Left lung (tissue), 10 donors: ENCODE results near the gene GRPEL2. TPM values are rescaled to one million over a fixed set of nuclear protein-coding genes. Genes with fewer than 3 reads are reported as not detected.

Experiments used
- ATAC-seq: fragments of 200-7000 bp; cut with Tn5 transposase; one replicate; pipeline ENCODE4 v1.9.1; 2020; ENCODE audit warnings: moderate library complexity
- DNase-seq, 4 donors: peaks; one replicate each; pipeline ENCODE4 v3.0.0-alpha.2; 2013 to 2020
- H3K27ac ChIP-seq, 2 donors: fragments of 200-600 bp; sonication (generic) in 1 of 2; one replicate each; pipeline versions ENCODE4 v1.5.0 to v1.8.0; 2020 to 2021
- H3K27me3 ChIP-seq, 2 donors: fragments of 200-600 bp; sonication (generic) in 1 of 2; one replicate each; pipeline versions ENCODE4 v1.5.0 to v1.8.0; 2020 to 2021
- H3K36me3 ChIP-seq, 2 donors: fragments of 200-600 bp; sonication (generic) in 1 of 2; one replicate each; pipeline versions ENCODE4 v1.5.0 to v1.8.0; 2020 to 2021
- H3K4me1 ChIP-seq, 2 donors: fragments of 200-600 bp; one replicate each; pipeline ENCODE4 v1.8.0; 2021
- H3K4me3 ChIP-seq, 2 donors: fragments of 200-600 bp; sonication (generic) in 1 of 2; one replicate each; pipeline versions ENCODE4 v1.5.0 to v1.8.0; 2020 to 2021; ENCODE audit warnings: mild to moderate bottlenecking in 1 of 2
- H3K9me3 ChIP-seq, 2 donors: fragments of 200-600 bp; sonication (generic) in 1 of 2; one replicate each; pipeline versions ENCODE4 v1.5.0 to v1.8.0; 2020 to 2021
- intact Hi-C, 2 donors: fragments of 100-400 bp; cut with DNase I; formaldehyde crosslinking; loops; one replicate each; pipeline versions ENCODE4 v1.11.2 to v1.14.2; 2022
- polyA plus RNA-seq, 6 donors: library from polyadenylated mRNA; unstranded; fragments of 120-200 nt; gene quantifications; one replicate each; pipeline ENCODE4 v1.2.1, GENCODE V29; 2013; ENCODE audit not compliant: insufficient read length in 6 of 6
- total RNA-seq, 2 donors: library from RNA; stranded (reverse); fragmentation: NEBNext Ultra II Directional; extraction: Animal tissue kit (Norgen Biotek cat#: 25700); gene quantifications; one replicate each; pipeline ENCODE4 v1.2.1, GENCODE V29; 2021
- TF ChIP-seq, protein P1 (sequence below), 2 donors: fragments of 200-600 bp; sonication (generic) in 1 of 2; IDR thresholded peaks; one replicate each; pipeline versions ENCODE4 v1.5.0 to v1.8.0; 2021; ENCODE audit warnings: antibody characterized with exemption in 2 of 2
- donor health status: DM: no; HTN: yes; CAD: no.
- donor health status: DM: no; HTN: no; CAD: no.

GRPEL2 gene
- total and polyA plus RNA-seq, 8 donors, result 12.3 to 25.1 (median 24.2) TPM

DNA sequence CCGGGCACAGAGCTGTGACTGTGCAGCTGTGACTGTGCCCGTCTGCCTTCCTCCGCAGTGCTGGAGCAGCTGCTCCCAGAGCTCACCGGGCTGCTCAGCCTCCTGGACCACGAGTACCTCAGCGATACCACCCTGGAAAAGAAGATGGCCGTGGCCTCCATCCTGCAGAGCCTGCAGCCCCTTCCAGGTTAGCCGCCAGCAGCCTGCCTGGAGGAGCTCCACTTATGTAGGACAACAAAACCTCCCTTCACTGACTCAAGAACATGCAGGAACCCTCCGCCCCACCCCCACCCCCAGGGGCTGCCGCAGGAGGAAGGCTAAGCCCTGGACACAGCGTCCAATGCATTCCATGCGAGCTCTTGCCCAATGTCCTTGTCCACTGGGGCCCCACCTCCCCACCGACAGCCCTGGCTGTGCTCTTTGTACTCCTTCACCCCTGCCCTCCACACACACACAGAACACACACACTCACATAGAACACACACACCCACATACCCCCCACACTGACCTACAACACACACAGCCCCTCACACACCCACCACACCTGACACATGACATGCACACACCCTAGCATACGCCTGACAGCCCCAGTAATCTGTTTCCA, 45.7 kb upstream of the GRPEL2 start:
- TF ChIP-seq, protein P1, sequence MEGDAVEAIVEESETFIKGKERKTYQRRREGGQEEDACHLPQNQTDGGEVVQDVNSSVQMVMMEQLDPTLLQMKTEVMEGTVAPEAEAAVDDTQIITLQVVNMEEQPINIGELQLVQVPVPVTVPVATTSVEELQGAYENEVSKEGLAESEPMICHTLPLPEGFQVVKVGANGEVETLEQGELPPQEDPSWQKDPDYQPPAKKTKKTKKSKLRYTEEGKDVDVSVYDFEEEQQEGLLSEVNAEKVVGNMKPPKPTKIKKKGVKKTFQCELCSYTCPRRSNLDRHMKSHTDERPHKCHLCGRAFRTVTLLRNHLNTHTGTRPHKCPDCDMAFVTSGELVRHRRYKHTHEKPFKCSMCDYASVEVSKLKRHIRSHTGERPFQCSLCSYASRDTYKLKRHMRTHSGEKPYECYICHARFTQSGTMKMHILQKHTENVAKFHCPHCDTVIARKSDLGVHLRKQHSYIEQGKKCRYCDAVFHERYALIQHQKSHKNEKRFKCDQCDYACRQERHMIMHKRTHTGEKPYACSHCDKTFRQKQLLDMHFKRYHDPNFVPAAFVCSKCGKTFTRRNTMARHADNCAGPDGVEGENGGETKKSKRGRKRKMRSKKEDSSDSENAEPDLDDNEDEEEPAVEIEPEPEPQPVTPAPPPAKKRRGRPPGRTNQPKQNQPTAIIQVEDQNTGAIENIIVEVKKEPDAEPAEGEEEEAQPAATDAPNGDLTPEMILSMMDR (IDR thresholded peaks at IDR 0.05), result no peak
- DNase-seq (no peak), ATAC-seq (peak; percentile 14)
- H3K36me3 ChIP-seq, result no peaks in the 10 kb centered on the region
- no peaks in the 10 kb centered on the region for H3K9me3 ChIP-seq
- peak overlapping the region; percentile 39 to 73 for H3K27ac ChIP-seq
- H3K27me3 ChIP-seq, result peaks cover 0 to 8% of the 10 kb centered on the region in 2 donors
- peaks cover 0 to 14% of the 10 kb centered on the region in 2 donors for H3K4me1 ChIP-seq
- no peak overlapping the region for H3K4me3 ChIP-seq
- intact Hi-C loops, result no loop called here

GRCh38 chr5:149300441-149300840, 44.9 kb upstream of the GRPEL2 start:
- TF ChIP-seq, protein P1 (IDR thresholded peaks at IDR 0.05), result no peak
- ATAC-seq (no peak), DNase-seq (no peak)
- peaks cover 0 to 8% of the 10 kb centered on the region in 2 donors for H3K27me3 ChIP-seq
- no peaks in the 10 kb centered on the region for H3K36me3 ChIP-seq
- H3K4me1 ChIP-seq, result peaks cover 0 to 12% of the 10 kb centered on the region in 2 donors
- H3K4me3 ChIP-seq, result no peak overlapping the region
- intact Hi-C loops, result no loop called here
- H3K27ac ChIP-seq, result peak overlapping the region in 1 of 2 donors; percentile 50
- no peaks in the 10 kb centered on the region for H3K9me3 ChIP-seq

DNA sequence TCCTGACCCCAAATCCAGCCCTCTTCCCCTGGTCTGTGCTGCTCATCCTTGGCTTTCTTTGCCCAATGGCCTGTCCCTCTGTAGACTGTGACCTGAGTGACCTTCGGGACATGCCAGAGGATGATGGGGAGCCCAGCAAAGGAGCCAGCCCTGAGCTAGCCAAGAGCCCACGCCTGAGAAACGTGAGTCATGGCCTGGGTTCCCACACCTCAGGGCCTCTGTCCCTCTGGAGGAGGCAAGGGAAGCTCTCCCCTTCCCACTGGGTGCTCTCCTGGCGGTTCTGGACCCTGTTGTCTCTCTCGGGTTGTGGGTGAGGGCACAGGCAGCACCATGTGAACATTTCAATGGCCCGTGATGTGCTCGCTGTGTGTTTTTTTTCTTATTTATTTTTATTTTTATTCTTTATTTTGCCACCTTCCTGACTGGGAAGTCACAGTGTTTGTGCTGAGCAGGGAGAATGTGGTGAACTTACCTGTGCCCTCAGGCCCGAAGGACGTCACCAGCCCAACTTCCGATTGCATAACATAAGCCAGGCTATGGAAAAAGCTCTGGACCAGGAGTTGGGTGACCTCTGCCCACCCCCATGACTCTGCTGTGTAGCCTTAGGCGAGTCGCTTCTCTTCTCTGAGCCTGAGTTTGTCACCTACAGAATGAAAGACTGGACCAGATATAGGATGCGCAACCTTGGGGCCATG, 44.1 kb upstream of the GRPEL2 start:
- H3K4me3 ChIP-seq, result no peak overlapping the region
- intact Hi-C loops, result no loop called here

DNA sequence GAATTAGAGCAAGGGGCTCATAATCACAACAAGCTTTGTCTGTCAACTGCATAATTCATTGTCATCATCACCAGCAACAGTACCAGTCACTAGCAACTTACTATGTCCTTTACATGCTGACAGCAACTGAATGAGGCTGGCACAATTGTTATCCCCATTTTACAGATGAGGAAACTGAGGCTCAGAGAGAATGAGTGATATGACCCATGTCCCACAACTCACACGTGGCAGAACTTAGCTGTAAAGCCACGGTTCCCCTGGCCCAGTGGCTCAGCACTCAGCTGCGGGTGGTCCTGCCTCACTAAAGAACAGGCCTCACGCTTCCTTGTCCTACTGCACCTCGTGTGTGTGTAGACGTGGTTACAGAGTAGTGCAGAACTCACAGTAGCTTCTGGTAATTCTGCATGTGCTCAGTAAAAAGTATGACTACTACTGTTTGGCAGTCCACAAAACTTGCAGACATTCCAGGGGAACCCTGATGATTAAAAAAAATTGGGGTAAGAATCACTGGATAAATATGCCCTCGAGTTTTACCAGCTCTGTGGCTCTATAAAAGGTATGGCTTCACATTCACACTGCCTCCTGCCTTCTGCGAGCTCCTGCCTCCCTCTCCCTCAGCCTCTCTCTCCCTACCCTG, 43.4 kb upstream of the GRPEL2 start:
- no peak overlapping the region for H3K27ac ChIP-seq
- no peak overlapping the region for H3K4me3 ChIP-seq
- peaks cover 0 to 8% of the 10 kb centered on the region in 2 donors for H3K27me3 ChIP-seq
- peaks cover 0 to 12% of the 10 kb centered on the region in 2 donors for H3K4me1 ChIP-seq
- no peaks in the 10 kb centered on the region for H3K9me3 ChIP-seq
- no peaks in the 10 kb centered on the region for H3K36me3 ChIP-seq
- ATAC-seq (no peak), DNase-seq (no peak)
- TF ChIP-seq, protein P1 (IDR thresholded peaks at IDR 0.05), result no peak
- intact Hi-C loops, result no loop called here

More for the DNA sequence above, 44.1 kb upstream of the GRPEL2 start:
- Histone ChIP-seq H3K4me1 (peaks cover 0 to 12% of the 10 kb centered on the region in 2 donors), H3K27ac (peak overlapping the region in 1 of 2 donors; percentile 50), H3K9me3 (no peaks in the 10 kb centered on the region), H3K27me3 (peaks cover 0 to 8% of the 10 kb centered on the region in 2 donors), H3K36me3 (no peaks in the 10 kb centered on the region)
- TF ChIP-seq, protein P1 (IDR thresholded peaks at IDR 0.05), result no peak
- DNase-seq (no peak), ATAC-seq (no peak)

DNA sequence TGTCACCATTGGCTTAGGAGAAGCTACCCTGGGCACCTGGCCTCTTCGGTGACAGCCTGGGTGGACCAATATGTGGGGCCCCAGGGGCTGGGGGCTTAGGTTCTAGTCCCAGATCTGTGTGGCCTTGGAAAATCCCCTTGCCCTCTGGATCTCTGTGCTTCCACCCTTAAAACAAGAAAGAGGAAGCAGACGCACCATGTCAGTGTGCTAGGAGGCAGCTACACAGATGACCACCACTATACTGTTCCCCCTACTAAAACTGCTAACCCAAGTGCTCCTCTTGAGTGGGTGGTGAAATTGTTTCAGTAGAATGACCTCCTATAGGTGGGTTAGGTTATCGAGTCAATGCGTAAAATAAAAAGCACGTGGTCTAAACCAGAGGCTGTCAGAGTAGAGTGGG, 42.7 kb upstream of the GRPEL2 start:
- TF ChIP-seq, protein P1 (IDR thresholded peaks at IDR 0.05), result no peak
- intact Hi-C loops, result no loop called here

More for the DNA sequence above, 42.7 kb upstream of the GRPEL2 start:
- no peaks in the 10 kb centered on the region for H3K9me3 ChIP-seq
- no peaks in the 10 kb centered on the region for H3K36me3 ChIP-seq
- no peak overlapping the region for H3K27ac ChIP-seq
- peaks cover 0 to 12% of the 10 kb centered on the region in 2 donors for H3K4me1 ChIP-seq
- DNase-seq (no peak), ATAC-seq (no peak)
- H3K27me3 ChIP-seq, result peaks cover 0 to 8% of the 10 kb centered on the region in 2 donors
- no peak overlapping the region for H3K4me3 ChIP-seq
